Renal cortex interstitium (tissue), 15 donors: ENCODE measurements around the gene OR2J1. TPM values are rescaled to one million over a fixed set of nuclear protein-coding genes. Genes with fewer than 3 reads are reported as not detected.
A peak's percentile ranks its signal among the peaks of the same experiment; 100 is the strongest.
"Not testable (repeated sequence)": the region's sequence is repeated elsewhere in the genome, so short reads cannot be mapped to it uniquely, and the experiment has no call there.

Experiments used
- DNase-seq, 11 donors: peaks; one replicate each; pipeline ENCODE4 v3.0.0-alpha.2; 2013; ENCODE audit warnings: low read depth in 9 of 11, low spot score in 4 of 11; ENCODE audit errors: extremely low read depth in 1 of 11
- long read RNA-seq, 16 experiments: transcript quantifications; one replicate each; lab custom pipeline, GENCODE V29; 2026
- polyA plus RNA-seq, 3 donors: library from polyadenylated mRNA; unstranded; fragments of 120-200 nt; gene quantifications; one replicate each; pipeline ENCODE4 v1.2.1, GENCODE V29; 2013; ENCODE audit not compliant: insufficient read length in 3 of 3

OR2J1 gene
- polyA plus RNA-seq, result not detected
- long read RNA-seq, donor 1, result 0 reads
- long read RNA-seq, donor 2, result 0 reads
- long read RNA-seq, donor 3, result 0 reads
- long read RNA-seq, donor 4, result 0 reads
- long read RNA-seq, donor 5, result 0 reads
- long read RNA-seq, donor 6, result 0 reads
- long read RNA-seq, donor 7, result 0 reads
- long read RNA-seq, donor 8, result 0 reads
- long read RNA-seq, donor 9, result 0 reads
- long read RNA-seq, donor 10, result 0 reads
- long read RNA-seq, donor 11, result 0 reads
- long read RNA-seq, donor 12, result 0 reads
- long read RNA-seq, donor 13, result 0 reads
- long read RNA-seq, donor 14, result 0 reads
- long read RNA-seq, donor 15, result 0 reads
- long read RNA-seq, donor 16, result 0 reads

DNA sequence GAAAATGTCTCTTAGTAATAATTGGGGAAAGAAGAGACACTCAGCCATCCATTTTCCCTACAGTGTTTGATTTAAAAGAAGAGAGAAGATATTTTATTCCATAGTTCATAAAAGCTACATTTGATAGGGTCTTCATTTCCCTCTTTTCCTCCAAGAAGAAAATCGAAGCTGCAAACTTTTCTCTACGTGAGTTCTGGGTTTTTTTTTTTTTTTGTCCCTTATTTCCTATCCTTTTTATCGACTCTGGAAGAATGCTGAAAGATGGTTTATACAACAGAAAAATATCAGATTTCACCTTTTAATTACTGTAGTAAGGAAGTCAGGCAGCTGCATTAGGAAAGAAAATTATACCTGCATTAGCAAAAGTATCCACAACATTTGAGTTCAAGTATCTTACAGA lies at the start of gene OR2J1:
Gene OR2J1 (plus strand): TSS at position 301 of the 400 bp plus-strand sequence. CDS start 1,453 bp downstream, outside the sequence.
- no peak for DNase-seq

DNA sequence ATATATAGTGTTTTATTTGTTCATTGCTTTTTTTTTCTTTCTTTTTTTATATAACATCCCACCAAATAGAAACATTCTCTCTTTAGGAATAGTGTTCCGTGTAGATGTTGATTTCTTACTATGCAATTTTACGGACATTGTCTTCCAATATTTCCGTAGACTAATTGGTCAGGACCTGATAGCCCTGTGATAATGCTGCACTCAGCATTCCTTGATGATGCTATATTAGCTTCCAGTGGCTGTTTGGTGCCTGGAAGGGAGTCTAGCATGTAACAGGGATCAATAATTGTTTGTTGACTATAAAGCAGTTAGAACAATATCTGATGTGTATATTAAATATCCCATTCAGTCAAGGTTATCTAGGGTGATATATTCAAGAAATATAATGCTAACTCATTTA lies 47.6 kb upstream of the OR2J1 start:
- no peak for DNase-seq

DNA sequence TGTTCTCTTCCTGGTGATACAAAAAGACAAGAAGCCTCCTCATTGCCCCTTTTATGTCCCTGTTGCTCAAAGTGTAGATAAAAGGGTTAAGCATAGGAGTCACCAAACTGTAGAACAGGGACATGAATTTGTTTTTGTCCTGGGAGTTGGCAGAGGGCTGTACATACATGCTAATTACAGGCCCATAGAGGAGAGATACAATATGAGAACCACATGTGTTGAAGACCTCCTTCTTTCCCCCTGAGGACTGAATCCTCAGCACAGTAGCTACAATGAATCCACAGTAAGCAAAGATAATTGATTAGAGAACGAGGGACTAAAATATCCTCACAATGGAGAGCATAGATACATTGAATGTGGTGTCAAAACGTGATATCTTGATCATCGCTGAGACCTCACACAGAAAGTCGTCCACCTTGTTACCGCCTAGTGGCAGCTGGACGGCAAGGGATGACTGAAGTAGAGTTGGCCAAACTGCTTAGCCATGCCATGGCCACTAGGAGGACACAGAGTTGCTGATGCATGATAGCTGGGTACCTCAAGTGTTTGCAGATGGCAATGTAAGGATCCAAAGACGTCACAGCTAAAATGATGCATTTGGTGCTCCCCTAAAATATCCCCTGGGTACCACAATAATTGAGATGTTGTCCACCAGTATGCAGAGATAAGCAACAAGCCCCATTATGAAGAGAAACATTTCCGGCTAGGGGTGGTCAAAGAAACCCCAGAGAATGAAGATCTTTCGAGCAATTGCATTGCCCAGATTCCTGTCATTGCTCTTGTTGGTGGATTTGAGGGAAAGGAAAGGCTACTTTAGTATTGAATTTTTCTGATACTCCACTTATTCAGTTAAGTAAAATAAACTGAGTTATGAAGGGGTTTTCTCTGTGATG lies 27.2 kb upstream of the OR2J1 start:
- DNase-seq, result peak in 2 of 11 donors; percentile 2 to 9

DNA sequence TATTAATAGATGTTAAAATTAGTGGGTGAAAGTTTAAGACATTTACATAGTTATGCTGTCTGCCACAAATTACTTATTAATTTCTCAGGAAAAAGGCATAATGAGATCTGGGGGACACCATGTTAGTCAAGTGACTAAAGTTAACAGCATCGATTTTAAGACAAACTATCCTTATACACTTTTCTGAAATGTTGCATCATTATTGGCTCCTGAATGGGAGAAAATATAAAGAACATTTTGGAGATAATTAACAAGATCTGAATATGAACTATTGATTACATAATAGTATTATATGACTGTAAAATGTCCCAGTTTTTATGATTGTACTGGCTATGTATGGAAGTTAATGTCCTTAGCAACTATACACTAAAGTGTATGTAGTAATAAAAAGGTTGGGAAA lies 20.1 kb upstream of the OR2J1 start:
- DNase-seq, result no peak

DNA sequence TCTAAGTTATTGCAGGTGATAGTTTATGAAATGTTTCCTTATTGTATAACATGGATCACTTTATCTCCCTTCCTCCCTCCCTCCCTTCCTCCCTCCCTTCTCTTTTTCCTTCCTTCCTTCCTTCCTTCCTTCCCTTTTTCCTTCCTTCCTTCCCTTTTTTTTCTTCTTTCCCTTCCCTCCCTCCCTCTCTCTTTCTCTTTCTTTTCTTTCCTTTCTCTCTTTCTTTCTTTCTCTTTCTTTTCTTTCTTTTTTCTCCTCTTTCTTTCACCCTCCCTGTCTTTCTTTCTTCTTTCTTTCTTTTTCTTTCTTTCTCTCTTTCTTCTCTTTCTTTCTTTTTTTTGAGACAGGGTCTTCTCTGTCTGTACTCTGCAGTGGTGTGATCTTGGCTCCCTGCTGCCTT lies 18.0 kb upstream of the OR2J1 start:
- no peak for DNase-seq

DNA sequence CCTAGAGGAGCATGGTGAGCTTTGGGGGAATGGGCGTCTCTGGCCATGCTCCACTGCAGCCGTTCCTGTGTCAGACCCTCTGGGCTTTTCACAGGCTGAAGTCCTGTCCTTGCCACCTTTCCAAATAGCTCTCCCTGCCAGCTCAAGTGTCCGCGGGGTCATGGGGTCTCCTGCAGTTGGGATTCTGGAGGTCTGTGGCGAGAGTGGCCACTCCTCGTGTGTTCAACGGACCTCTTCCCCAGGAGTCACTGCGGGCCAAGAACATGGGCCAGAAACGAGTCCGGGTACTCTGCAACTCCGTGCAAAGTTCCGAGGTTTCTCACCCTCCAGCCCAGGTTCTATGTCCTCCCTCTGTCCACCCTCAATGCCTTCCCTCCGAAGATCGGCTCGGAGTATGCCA lies 16.8 kb upstream of the OR2J1 start:
- DNase-seq, result no peak

DNA sequence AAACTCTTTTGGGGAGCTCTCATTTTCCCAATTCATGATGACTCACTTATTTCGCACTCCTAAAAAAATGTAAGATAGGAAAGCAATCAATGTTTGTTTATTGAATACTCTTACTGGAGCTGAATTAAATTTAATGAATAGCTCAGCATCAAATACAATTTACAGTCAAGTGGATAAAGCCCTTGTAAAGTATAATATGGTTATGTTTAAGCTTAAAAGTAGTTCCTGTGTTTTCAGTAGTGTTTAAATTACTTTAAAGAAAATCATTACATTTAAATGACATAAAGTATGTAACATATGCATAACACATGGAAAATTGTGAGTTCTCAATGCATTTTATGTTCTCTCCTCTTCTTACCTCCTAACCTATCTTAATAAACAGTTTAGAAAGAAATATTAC lies 12.1 kb upstream of the OR2J1 start, which contains the start of gene OR2B3:
Gene OR2B3 (minus strand): TSS at position 101 of the 400 bp plus-strand sequence. CDS start 65 bp downstream, at position 36.
- DNase-seq, result no peak

DNA sequence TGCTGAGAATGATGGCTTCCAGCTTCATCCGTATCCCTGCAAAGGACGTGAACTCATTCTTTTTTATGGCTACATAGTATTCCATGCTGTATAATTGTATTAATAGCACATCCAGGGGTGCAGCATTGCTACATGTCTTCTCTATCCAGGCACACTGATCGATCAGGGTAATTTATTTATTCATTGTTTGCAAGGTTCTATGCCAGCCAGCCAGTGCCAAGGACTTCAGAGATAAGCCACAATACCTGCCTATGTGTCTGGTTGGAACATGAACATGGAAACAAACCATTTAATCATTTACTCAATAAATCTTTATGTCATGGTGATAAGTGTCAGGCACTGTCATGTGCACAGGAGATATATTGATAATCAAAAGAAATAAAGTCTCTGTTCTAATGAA lies 6.3 kb upstream of the OR2J1 start:
- no peak for DNase-seq

DNA sequence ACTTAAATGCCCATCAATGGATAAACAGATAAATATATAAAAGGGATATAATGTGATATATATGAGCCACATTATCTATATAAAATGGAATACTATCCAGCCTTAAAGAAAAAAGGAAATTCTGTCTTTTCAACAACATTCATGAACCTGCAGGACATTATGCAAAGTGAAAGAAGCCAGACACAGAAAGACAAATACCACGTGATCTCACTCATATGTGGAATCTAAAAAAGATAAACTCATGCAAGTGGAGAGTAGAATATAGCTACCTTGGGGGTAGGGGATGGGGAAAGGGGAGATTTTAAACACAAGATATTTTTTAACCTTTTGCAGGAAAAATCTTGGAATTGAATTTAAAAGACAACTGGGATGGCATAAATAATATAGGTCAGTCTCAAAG lies 1.5 kb upstream of the OR2J1 start:
- DNase-seq, result no peak

DNA sequence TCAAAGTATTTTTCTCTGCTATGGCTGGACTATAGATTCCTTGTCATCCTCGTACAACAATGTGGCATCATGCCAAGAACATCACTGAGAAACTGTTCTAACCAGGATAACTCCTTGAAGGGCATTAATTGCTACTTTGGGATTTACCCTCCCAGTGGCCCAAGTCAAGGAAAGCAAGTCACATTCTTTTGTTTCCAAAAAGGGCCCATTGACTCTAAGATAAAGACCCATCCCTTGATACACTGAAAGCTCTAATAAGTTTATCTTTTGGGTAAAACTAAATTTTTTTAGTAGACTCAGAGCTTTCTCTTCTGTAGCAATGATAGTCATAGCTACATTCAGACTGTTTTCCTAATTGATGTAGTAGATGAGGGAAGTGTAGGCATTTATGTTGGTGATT lies 8.5 kb downstream of the OR2J1 start, which contains the start of gene OR2J3:
Gene OR2J3 (plus strand): TSS at position 301 of the 400 bp plus-strand sequence. CDS start 3,833 bp downstream, outside the sequence.
- DNase-seq, result no peak

DNA sequence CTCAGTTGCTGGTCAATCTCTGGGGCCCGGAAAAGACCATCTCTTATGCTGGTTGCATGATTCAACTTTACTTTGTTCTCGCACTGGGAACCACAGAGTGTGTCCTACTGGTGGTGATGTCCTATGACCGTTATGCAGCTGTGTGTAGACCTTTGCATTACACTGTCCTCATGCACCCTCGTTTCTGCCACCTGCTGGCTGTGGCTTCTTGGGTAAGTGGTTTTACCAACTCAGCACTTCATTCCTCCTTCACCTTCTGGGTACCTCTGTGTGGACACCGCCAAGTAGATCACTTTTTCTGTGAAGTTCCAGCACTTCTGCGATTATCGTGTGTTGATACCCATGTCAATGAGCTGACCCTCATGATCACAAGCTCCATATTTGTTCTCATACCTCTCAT lies 12.8 kb downstream of the OR2J1 start:
- DNase-seq, result no peak

DNA sequence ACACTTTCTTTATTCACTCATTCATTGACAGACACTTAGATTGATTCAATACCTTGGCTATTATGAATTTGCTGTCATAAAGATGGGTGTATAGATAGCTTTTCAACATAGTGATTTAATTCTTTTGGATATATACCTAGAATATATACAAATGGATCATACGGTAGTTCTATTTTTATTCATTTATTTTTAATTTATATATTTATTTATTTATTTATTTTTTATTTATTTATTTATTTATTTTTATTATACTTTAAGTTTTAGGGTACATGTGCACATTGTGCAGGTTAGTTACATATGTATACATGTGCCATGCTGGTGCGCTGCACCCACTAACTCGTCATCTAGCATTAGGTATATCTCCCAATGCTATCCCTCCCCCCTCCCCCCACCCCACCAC lies 15.7 kb downstream of the OR2J1 start:
- DNase-seq, result not testable (repeated sequence)

DNA sequence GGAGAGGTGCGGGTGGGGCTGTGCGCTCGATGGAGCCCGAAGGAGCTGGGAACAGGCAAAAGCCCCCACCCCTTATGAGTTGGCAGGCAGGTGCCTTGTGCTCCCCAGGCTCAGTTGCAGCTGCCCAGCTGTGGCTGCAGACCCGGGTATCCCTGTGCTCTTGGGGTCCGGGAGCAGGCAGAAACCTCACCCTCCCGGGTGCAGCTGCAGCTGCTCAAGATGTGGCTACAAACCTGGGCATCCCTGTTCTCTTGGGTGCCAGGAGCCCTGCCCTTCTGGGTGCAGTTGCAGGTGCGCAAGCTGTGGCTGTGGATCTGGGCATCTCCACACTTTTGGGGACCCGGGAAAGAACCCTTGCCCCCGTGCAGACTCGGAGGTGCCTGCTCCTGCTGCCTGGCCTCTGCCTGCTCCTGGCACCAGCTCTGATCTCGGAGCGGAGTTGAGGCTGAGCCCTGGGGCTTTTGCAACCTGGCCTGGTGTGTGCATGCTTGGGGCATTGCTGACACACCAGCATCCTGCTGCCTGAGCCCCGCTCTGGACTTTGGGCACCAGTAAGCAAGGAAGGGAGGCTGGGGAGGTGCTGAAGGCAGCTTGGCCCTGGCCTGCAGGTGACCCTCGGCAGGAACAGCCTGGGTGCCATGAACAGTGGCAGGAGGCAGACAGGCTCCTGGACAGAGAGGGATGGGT lies 30.2 kb downstream of the OR2J1 start:
- DNase-seq, result no peak

DNA sequence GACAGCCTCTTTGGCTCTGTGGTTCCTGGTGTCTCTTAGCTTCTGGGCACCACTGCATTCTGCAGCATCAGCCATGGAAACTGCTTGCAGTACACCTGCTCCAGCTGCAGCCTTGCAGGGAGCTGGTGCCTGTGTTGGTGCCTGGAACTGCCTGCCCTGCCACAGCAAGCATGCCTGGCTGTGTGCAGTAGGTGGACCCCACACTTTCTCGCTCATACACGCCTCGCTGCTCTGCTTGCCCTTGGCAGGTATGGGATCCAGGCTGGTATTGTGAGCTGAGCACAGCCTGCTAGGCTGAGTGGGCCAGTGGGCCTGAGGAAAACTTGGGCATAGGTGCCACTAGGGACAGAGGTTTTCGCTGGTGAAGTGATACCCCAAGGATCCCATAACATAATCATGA lies 31.4 kb downstream of the OR2J1 start:
- no peak for DNase-seq

DNA sequence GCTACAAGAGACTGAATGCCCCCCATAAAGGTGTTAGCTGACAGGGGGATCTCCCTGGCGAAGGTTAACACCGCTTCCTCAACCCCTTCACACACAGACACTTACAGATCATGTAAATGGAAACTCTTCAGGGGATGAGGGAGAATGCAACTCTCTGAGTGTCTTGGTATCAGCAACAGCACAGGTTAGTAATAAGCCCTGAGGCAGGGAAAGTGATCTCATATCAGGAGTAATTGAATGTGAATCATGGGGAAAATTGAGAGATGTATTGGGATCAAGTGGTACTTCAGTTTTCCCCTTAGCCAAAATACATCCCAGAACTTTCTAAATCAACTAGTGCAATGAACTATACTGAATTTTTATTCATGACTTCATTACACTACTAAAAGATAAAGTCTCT lies 32.4 kb downstream of the OR2J1 start:
- no peak for DNase-seq

DNA sequence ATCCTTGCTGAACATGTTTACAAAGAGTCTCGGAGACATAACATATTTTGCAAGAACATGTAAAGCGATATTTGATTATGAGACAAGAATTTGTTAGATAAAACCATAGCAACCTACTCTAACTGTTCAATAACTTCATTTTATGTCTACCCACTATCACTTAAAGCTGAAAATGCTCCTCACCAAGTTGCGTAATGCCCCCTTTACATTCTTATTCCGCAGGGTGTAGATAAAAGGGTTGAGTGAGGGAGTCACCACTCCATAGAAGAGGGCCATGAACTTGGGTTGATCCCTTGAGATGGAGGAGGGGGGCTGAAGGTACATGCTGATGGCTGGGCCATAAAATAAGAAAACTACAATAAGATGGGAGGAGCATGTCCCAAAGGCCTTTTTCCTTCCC lies 38.4 kb downstream of the OR2J1 start:
- DNase-seq, result no peak

DNA sequence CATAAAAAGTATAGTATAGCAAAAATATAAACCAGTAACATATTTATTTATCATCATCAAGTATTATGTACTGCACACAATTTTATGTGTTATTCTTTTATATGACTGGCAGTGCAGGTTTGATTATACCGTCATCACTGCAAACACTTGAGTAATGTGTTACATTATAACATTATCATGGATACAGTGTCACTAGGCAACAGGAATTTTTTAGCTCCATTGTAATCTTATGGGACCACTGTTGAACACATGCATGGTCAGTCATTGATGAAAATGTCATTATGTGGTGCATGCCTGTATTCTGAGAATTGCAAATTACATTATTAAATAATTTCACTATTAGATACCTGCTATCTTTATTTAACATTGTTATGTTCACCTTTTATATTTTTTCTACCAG lies 42.3 kb downstream of the OR2J1 start:
- no peak for DNase-seq

DNA sequence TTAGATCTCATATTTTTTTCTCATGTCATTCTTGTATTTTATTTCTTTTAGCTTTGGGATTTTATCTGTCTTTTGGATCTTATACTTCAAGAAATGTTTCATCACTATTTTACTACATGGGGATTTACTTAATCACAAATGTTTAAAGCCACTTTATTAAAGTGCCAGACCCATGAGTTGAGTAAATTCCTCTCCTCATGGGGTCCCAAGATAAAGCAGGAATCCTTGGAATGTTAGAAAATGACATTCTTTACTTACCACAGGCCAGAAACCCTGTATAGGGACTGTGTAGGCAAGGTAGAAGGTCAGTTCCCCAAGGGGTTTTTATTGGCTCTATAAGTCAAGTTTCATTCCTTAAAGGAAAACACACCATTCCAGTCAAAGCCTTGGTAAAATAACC lies 43.0 kb downstream of the OR2J1 start:
- DNase-seq, result no peak

DNA sequence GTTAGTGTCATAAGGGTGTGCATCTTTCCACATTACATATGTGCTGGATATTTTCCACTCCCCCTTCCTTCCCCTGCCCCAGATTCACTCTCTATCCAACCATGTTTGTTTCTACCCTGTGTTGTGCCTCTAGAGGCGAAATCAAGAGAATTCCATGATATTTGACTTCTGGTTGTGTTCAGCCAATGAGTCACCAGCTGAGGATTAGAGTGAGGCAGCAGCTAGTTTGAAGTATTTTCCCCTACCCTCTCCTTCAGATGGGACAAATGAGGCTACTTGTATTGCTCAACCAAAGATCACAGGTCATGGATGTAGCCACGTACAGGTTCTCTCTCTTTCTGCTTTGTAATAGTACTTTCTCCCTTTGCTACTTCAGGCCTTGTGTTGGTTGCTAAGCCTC lies 46.9 kb downstream of the OR2J1 start:
- DNase-seq, result no peak

DNA sequence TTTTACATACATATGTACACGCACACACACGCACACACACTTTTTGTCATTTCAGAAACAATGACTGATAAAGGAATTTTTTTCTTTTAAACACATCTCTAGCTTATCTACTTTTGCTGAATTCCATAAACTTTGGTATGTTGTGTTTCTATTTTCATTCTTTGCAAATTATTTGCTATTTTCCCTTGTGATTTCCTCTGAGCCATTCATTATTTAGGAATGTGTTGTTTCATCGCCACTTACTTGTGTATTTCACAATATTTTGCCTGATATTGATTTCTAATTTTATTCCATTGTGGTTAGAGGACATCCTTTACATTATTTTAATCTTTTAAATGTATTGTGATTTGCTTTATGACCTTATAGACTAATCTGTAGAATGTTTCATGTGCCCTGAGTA lies 47.8 kb downstream of the OR2J1 start:
- DNase-seq, result no peak
